ENCODE measurements around the gene USP54.

The USP54 gene

GRCh38 chr10:73486601-73487000 is 104.5 kb downstream of the USP54 start:
- ChIA-PET POLR2A (interaction anchor here (0.7 kb wide), 1 partner anchor 26 kb away, joined by 4 read pairs; no protein-coding TSS in a partner anchor), CTCF (interaction anchor here (0.6 to 0.7 kb wide), 2 partner anchors 11 to 254 kb away, joined by 3 to 10 read pairs; no protein-coding TSS in a partner anchor)
- no peak overlapping the region for H3K4me3 ChIP-seq (ENCODE audit: low read depth, low read length)
- H3K4me1 ChIP-seq (ENCODE audit: control insufficient read depth, insufficient read depth, low read length): no peaks in the 10 kb centered on the region
- H3K9me3 ChIP-seq (ENCODE audit: control insufficient read depth, insufficient read depth, low read depth, low read length): no peaks in the 10 kb centered on the region
- TF ChIP-seq SCRT1 (tag by site-specific recombination; IDR thresholded peaks at IDR 0.05; ENCODE audit: borderline replicate concordance) (no peak), ZFP3 (tag by site-specific recombination; IDR thresholded peaks at IDR 0.05; ENCODE audit: low read depth) (no peak), CTCF (tag by site-specific recombination; IDR thresholded peaks at IDR 0.05) (no peak), ZNF221 (tag by site-specific recombination; IDR thresholded peaks at IDR 0.05; ENCODE audit: borderline replicate concordance) (no peak), ZNF549 (tag by site-specific recombination; IDR thresholded peaks at IDR 0.05) (no peak), HOXD13 (CRISPR knock-in tag; IDR thresholded peaks at IDR 0.05; ENCODE audit: borderline replicate concordance) (no peak), ZNF501 (tag by site-specific recombination; IDR thresholded peaks at IDR 0.05) (no peak), ZBTB21 (tag by site-specific recombination; IDR thresholded peaks at IDR 0.05) (no peak), ZNF555 (tag by site-specific recombination; conservative IDR thresholded peaks at IDR 0.05) (no peak), ZNF391 (tag by site-specific recombination; IDR thresholded peaks at IDR 0.05; ENCODE audit: borderline replicate concordance, low read depth) (no peak), PRDM4 (tag by site-specific recombination; IDR thresholded peaks at IDR 0.05) (no peak), PRDM2 (tag by site-specific recombination; IDR thresholded peaks at IDR 0.05; ENCODE audit: borderline replicate concordance) (no peak), ZNF530 (tag by site-specific recombination; IDR thresholded peaks at IDR 0.05; ENCODE audit: low read depth) (no peak), ZNF660 (tag by site-specific recombination; IDR thresholded peaks at IDR 0.05) (no peak)
- TF ChIP-seq, protein P1, sequence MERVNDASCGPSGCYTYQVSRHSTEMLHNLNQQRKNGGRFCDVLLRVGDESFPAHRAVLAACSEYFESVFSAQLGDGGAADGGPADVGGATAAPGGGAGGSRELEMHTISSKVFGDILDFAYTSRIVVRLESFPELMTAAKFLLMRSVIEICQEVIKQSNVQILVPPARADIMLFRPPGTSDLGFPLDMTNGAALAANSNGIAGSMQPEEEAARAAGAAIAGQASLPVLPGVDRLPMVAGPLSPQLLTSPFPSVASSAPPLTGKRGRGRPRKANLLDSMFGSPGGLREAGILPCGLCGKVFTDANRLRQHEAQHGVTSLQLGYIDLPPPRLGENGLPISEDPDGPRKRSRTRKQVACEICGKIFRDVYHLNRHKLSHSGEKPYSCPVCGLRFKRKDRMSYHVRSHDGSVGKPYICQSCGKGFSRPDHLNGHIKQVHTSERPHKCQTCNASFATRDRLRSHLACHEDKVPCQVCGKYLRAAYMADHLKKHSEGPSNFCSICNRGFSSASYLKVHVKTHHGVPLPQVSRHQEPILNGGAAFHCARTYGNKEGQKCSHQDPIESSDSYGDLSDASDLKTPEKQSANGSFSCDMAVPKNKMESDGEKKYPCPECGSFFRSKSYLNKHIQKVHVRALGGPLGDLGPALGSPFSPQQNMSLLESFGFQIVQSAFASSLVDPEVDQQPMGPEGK (tag by site-specific recombination; IDR thresholded peaks at IDR 0.05): no peak
- peaks cover 8 to 10% of the 10 kb centered on the region in 2 experiments for H3K36me3 ChIP-seq (ENCODE audit: control insufficient read depth in 2 of 2, insufficient read depth in 1 of 2, low read length in 2 of 2)
- H3K27ac ChIP-seq (ENCODE audit: extremely low read depth, low read depth, low read length): no peak overlapping the region

Data from HEK293 (cell line).